ENCODE measurements around the gene SDK1. TPM values are rescaled to one million over a fixed set of nuclear protein-coding genes. Genes with fewer than 3 reads are reported as not detected.

The SDK1 gene
- total and polyA plus RNA-seq, 2 donors (not counting 3 experiments of a cell fraction or from before 2014, with no cell fraction given): 1.6 to 3.9 TPM

GRCh38 chr7:4221043-4221442, 920.0 kb downstream of the SDK1 start:
- H3K27ac ChIP-seq (ENCODE audit: insufficient read depth, low read depth, low read length): no peak overlapping the region
- H3K9me1 ChIP-seq (replicated peaks; ENCODE audit: control insufficient read depth, extremely low read depth, insufficient read depth, low read length): no peaks in the 10 kb centered on the region
- TF ChIP-seq POLR2A (IDR thresholded peaks at IDR 0.05; ENCODE audit: low read depth, low read length): no peak
- TF ChIP-seq GATA2 (IDR thresholded peaks at IDR 0.05; ENCODE audit: insufficient read depth, insufficient read length, low read depth, low read length): no peak
- TF ChIP-seq EZH2 (IDR thresholded peaks at IDR 0.05; ENCODE audit: borderline replicate concordance, low read depth, low read length, severe bottlenecking): no peak
- TF ChIP-seq JUN (IDR thresholded peaks at IDR 0.05; ENCODE audit: borderline replicate concordance, insufficient read depth, insufficient read length, low read depth): no peak
- no peak for TF ChIP-seq FOS (IDR thresholded peaks at IDR 0.05; ENCODE audit: borderline replicate concordance, insufficient read depth, low read length)
- no peak for TF ChIP-seq CTCF (IDR thresholded peaks at IDR 0.05; ENCODE audit: extremely low read depth in 1 of 2, insufficient read depth in 1 of 2, low read depth in 1 of 2, low read length in 2 of 2)
- TF ChIP-seq POLR2AphosphoS5 (IDR thresholded peaks at IDR 0.05; ENCODE audit: insufficient read depth, low read depth, low read length): no peak
- no peak for TF ChIP-seq MAX (IDR thresholded peaks at IDR 0.05; ENCODE audit: insufficient read depth, insufficient read length)
- no peak for TF ChIP-seq MYC (IDR thresholded peaks at IDR 0.05; ENCODE audit: low read depth, low read length)
- no peaks in the 10 kb centered on the region for H4K20me1 ChIP-seq (replicated peaks; ENCODE audit: control insufficient read depth, extremely low read depth, insufficient read depth, low read length)
- H3K36me3 ChIP-seq (ENCODE audit: control insufficient read depth in 2 of 2, extremely low read depth in 1 of 2, insufficient read depth in 2 of 2, low read length in 2 of 2): no peaks in the 10 kb centered on the region
- intact Hi-C loops (cut with micrococcal nuclease): no loop called here
- H2AFZ ChIP-seq (ENCODE audit: low read depth, low read length): no peak overlapping the region
- no peak for FAIRE-seq
- no peaks in the 10 kb centered on the region for H3K9me3 ChIP-seq (replicated peaks; ENCODE audit: control insufficient read depth, insufficient read depth, low read length)
- H3K4me3 ChIP-seq (replicated peaks in 1 of 3; ENCODE audit: insufficient read depth in 1 of 3, low read depth in 1 of 3, low read length in 3 of 3): no peak overlapping the region
- H3K4me1 ChIP-seq (ENCODE audit: control insufficient read depth, extremely low read depth, insufficient read depth, low read length): no peaks in the 10 kb centered on the region
- no TSS peak for BruUV-seq (replicated peaks)
- no peak overlapping the region for H3K4me2 ChIP-seq (ENCODE audit: insufficient read depth, low read length)
- dilution Hi-C loops (cut with MboI; ENCODE audit: extremely low pct_ligation_motif_present, low sequenced_read_pairs): no loop called here
- ChIA-PET CTCF (no interaction called here), POLR2A (no interaction called here)
- no peak for DNase-seq (ENCODE audit: low read depth, low spot score)
- H3K27me3 ChIP-seq (ENCODE audit: control insufficient read depth in 2 of 2, insufficient read depth in 2 of 2, low read length in 2 of 2): no peaks in the 10 kb centered on the region
- H3K9ac ChIP-seq (replicated peaks; ENCODE audit: extremely low read depth, insufficient read depth, low read length): no peak overlapping the region
- no peaks in the 10 kb centered on the region for H3K79me2 ChIP-seq (ENCODE audit: control insufficient read depth, insufficient read depth, low read length)

All from endothelial cell of umbilical vein (primary cell).